ENCODE measurements around the gene NR2E3. TPM values are rescaled to one million over a fixed set of nuclear protein-coding genes. Genes with fewer than 3 reads are reported as not detected.

The NR2E3 gene
- total and polyA plus RNA-seq, 9 of the 15 experiments (the other 6 are each of a cell fraction or from before 2014, with no cell fraction given) = not detected

DNA sequence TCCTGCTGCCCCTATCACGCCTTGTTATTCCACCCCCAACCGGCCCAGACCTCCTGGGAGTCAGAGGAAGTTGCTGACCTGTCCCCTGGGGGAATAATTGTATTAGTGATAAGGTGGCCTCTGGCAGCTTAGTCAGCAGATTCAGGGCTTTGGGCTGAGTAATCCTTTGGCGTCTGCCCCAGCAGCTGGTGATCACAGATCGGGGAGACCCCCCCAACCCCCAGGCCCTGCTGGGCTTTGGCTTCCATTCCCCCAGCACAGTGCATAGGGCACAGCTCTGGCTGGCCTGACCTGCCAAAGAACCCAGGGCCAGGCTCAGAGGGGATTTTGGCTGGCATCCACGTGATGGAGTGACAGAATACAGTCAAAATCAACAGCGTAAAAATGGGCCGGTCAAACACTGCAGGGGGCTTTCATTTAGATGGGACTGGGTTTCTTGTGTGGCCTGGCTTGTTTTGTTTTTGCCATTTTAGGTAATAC is 3.9 kb upstream of the NR2E3 start:
- BruUV-seq (replicated peaks) = no TSS peak
- intact Hi-C loops (cut with micrococcal nuclease) = loop anchor here (10.0 kb wide), 2 partner anchors 362 to 422 kb away; no protein-coding TSS in a partner anchor
- CTCF ChIA-PET (ENCODE audit: low intra/inter-chr PET ratio) = no interaction called here
- TF ChIP-seq, protein P1, sequence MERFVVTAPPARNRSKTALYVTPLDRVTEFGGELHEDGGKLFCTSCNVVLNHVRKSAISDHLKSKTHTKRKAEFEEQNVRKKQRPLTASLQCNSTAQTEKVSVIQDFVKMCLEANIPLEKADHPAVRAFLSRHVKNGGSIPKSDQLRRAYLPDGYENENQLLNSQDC (CRISPR knock-in tag; IDR thresholded peaks at IDR 0.05) = no peak
- TF ChIP-seq FOSL1 (tag; conservative IDR thresholded peaks at IDR 0.05) = 0 out of 2 replicates have a peak, but pooled peaks have one; percentile 15
- TF ChIP-seq MAFK (IDR thresholded peaks at IDR 0.05; ENCODE audit: low read length) = peak; percentile 81
- peak; percentile 90 for TF ChIP-seq ZNF316 (IDR thresholded peaks at IDR 0.05)
- no peak for TF ChIP-seq SRSF9 (IDR thresholded peaks at IDR 0.05; ENCODE audit: borderline replicate concordance, low read depth, low read length)
- no peak for TF ChIP-seq ZSCAN32 (CRISPR knock-in tag; IDR thresholded peaks at IDR 0.05)
- TF ChIP-seq, protein P2, sequence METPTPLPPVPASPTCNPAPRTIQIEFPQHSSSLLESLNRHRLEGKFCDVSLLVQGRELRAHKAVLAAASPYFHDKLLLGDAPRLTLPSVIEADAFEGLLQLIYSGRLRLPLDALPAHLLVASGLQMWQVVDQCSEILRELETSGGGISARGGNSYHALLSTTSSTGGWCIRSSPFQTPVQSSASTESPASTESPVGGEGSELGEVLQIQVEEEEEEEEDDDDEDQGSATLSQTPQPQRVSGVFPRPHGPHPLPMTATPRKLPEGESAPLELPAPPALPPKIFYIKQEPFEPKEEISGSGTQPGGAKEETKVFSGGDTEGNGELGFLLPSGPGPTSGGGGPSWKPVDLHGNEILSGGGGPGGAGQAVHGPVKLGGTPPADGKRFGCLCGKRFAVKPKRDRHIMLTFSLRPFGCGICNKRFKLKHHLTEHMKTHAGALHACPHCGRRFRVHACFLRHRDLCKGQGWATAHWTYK (CRISPR knock-in tag; IDR thresholded peaks at IDR 0.05) = no peak
- TF ChIP-seq, protein P3, sequence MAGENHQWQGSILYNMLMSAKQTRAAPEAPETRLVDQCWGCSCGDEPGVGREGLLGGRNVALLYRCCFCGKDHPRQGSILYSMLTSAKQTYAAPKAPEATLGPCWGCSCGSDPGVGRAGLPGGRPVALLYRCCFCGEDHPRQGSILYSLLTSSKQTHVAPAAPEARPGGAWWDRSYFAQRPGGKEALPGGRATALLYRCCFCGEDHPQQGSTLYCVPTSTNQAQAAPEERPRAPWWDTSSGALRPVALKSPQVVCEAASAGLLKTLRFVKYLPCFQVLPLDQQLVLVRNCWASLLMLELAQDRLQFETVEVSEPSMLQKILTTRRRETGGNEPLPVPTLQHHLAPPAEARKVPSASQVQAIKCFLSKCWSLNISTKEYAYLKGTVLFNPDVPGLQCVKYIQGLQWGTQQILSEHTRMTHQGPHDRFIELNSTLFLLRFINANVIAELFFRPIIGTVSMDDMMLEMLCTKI (IDR thresholded peaks at IDR 0.05; ENCODE audit: partially characterized antibody) = no peak
- TF ChIP-seq, protein P4, sequence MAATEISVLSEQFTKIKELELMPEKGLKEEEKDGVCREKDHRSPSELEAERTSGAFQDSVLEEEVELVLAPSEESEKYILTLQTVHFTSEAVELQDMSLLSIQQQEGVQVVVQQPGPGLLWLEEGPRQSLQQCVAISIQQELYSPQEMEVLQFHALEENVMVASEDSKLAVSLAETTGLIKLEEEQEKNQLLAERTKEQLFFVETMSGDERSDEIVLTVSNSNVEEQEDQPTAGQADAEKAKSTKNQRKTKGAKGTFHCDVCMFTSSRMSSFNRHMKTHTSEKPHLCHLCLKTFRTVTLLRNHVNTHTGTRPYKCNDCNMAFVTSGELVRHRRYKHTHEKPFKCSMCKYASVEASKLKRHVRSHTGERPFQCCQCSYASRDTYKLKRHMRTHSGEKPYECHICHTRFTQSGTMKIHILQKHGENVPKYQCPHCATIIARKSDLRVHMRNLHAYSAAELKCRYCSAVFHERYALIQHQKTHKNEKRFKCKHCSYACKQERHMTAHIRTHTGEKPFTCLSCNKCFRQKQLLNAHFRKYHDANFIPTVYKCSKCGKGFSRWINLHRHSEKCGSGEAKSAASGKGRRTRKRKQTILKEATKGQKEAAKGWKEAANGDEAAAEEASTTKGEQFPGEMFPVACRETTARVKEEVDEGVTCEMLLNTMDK (IDR thresholded peaks at IDR 0.05; ENCODE audit: borderline replicate concordance, insufficient read depth, low read depth, low read length, poor library complexity, severe bottlenecking) = no peak
- TF ChIP-seq NFE2 (IDR thresholded peaks at IDR 0.05; ENCODE audit: low read depth) = peak; percentile 26; the same call in 1 of the 2 replicates
- no peak for TF ChIP-seq NBN (IDR thresholded peaks at IDR 0.05; ENCODE audit: low read depth)
- no peak for TF ChIP-seq TEAD4 (IDR thresholded peaks at IDR 0.05; ENCODE audit: low read length)
- no peak for TF ChIP-seq TEAD4 (CRISPR knock-in tag; IDR thresholded peaks at IDR 0.05; ENCODE audit: borderline replicate concordance)
- no peak for TF ChIP-seq ETV5 (CRISPR knock-in tag; IDR thresholded peaks at IDR 0.05; ENCODE audit: low read depth)
- TF ChIP-seq, protein P5, sequence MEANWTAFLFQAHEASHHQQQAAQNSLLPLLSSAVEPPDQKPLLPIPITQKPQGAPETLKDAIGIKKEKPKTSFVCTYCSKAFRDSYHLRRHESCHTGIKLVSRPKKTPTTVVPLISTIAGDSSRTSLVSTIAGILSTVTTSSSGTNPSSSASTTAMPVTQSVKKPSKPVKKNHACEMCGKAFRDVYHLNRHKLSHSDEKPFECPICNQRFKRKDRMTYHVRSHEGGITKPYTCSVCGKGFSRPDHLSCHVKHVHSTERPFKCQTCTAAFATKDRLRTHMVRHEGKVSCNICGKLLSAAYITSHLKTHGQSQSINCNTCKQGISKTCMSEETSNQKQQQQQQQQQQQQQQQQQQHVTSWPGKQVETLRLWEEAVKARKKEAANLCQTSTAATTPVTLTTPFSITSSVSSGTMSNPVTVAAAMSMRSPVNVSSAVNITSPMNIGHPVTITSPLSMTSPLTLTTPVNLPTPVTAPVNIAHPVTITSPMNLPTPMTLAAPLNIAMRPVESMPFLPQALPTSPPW (CRISPR knock-in tag; IDR thresholded peaks at IDR 0.05) = peak; percentile 52; the same call in 1 of the 2 replicates
- no peak for TF ChIP-seq RBM14 (IDR thresholded peaks at IDR 0.05; ENCODE audit: borderline replicate concordance, insufficient read depth, low read depth, low read length)

More for the DNA sequence above, 3.9 kb upstream of the NR2E3 start:
- Histone ChIP-seq H3K27me3 (ENCODE audit: control insufficient read depth in 2 of 2, insufficient read depth in 2 of 2, low read length in 2 of 2) (peaks cover 28 to 48% of the 10 kb centered on the region in 2 experiments; a peak in 4 of 5 replicates), H3K4me3 (no peak overlapping the region), H3K27ac (ENCODE audit: extremely low read depth, low read depth, low read length) (no peak overlapping the region), H3K4me1 (replicated peaks in 1 of 2; ENCODE audit: control insufficient read depth in 2 of 2, insufficient read depth in 2 of 2, low read length in 2 of 2) (peaks cover 0 to 13% of the 10 kb centered on the region in 2 experiments; a peak in 2 of 5 replicates), H3K9me3 (replicated peaks; ENCODE audit: control insufficient read depth, insufficient read depth, low read depth, low read length) (no peaks in the 10 kb centered on the region), H3K36me3 (ENCODE audit: control insufficient read depth, insufficient read depth, low read length) (no peaks in the 10 kb centered on the region), H4K20me1 (replicated peaks; ENCODE audit: control insufficient read depth, insufficient read depth, low read length) (peaks cover 5% of the 10 kb centered on the region), H3K9ac (ENCODE audit: insufficient read depth in 1 of 2, low read depth in 2 of 2, low read length in 2 of 2) (no peak overlapping the region), H3K9me1 (ENCODE audit: control insufficient read depth, insufficient read depth, low read length) (no peaks in the 10 kb centered on the region), H2AFZ (ENCODE audit: low read depth, low read length) (no peak overlapping the region), H3K4me2 (ENCODE audit: insufficient read depth, low read length) (no peak overlapping the region), H3K79me2 (ENCODE audit: control insufficient read depth, insufficient read depth, low read length) (no peaks in the 10 kb centered on the region)
- WGBS (ENCODE audit: insufficient coverage, low coverage, missing lambda C conversion rate) = 1% methylated on average over 7 of the region's 7 CpGs
- ATAC-seq (no peak; the same call in 2 of the 3 replicates), FAIRE-seq (no peak), DNase-seq (ENCODE audit: extremely low read depth in 1 of 4, low spot score in 3 of 4) (peak in 1 of 4 experiments; percentile 21)
- POLR2A ChIA-PET = interaction anchor here (1.4 kb wide), 1 partner anchor 13 kb away, joined by 3 read pairs; no protein-coding TSS in a partner anchor
- in situ Hi-C loops (cut with MboI) = loop anchor here (5.0 kb wide), 1 partner anchor 346 kb away; no protein-coding TSS in a partner anchor

Measured in K562 (cell line).